Lower leg skin (tissue), 3 donors: ENCODE measurements around the gene FGF22.

ENCODE experiments used
- CTCF ChIP-seq, 3 donors: fragments of 450-650 bp; IDR thresholded peaks; one replicate each; pipeline ENCODE4 v1.5.1; 2016; ENCODE audit warnings: antibody characterized with exemption in 3 of 3, mild to moderate bottlenecking in 3 of 3, moderate library complexity in 2 of 3
- POLR2A ChIP-seq, 2 donors: fragments of 450-650 bp; IDR thresholded peaks; one replicate each; pipeline ENCODE4 v1.6.1; 2016 to 2017; ENCODE audit warnings: antibody characterized with exemption in 2 of 2, mild to moderate bottlenecking in 1 of 2, moderate library complexity in 1 of 2

DNA sequence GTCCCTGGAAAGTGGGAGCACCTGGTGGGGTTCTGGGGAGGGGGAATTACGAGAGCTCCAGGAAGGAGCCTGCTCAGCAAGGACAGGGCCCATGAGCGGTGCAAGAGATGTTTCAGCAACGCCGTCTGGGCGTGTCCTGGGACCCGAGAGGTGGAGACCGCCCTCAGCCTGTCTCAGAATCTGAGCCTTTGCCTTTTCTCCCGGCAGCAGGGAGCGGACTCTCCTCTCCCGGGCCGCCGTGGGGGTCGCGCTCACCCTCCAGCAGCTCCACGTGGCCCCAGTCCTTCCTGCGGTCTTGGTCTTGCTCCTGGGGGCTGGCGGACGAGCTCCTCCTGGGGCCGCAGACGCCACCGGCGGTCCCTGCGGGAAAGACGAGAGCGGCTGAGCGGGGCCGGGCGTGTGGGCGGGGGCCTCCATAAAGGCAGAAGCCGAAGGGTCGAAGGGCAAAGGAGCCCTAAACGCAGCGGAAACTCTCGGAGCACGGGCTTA, 7.1 kb upstream of the FGF22 start:
- TF ChIP-seq CTCF (IDR thresholded peaks at IDR 0.05): no peak
- no peak for TF ChIP-seq POLR2A (IDR thresholded peaks at IDR 0.05)
